ENCODE results near the gene EPHB1.

The EPHB1 gene

GRCh38 chr3:134886991-134887390 lies 91.9 kb downstream of the EPHB1 start:
- DNase-seq = no peak

- DNase-seq = no peak
These were observed 92.5 kb downstream of the EPHB1 start for GRCh38 chr3:134887536-134887935.

- no peak for DNase-seq
These were observed 97.3 kb downstream of the EPHB1 start for GRCh38 chr3:134892326-134892725.

GRCh38 chr3:134892761-134893160 lies 97.7 kb downstream of the EPHB1 start:
- DNase-seq = no peak

GRCh38 chr3:134894533-134894932 lies 99.5 kb downstream of the EPHB1 start:
- DNase-seq = no peak

- no peak for DNase-seq
These were observed 100.1 kb downstream of the EPHB1 start for GRCh38 chr3:134895181-134895580.

GRCh38 chr3:134896141-134896540 lies 101.1 kb downstream of the EPHB1 start:
- no peak for DNase-seq

GRCh38 chr3:134896696-134897095 lies 101.6 kb downstream of the EPHB1 start:
- no peak for DNase-seq

- DNase-seq = no peak
These were observed 102.5 kb downstream of the EPHB1 start for GRCh38 chr3:134897391-134898141.

- DNase-seq = no peak
These were observed 103.2 kb downstream of the EPHB1 start for GRCh38 chr3:134898181-134898754.

GRCh38 chr3:134899786-134900185 lies 104.7 kb downstream of the EPHB1 start:
- no peak for DNase-seq

GRCh38 chr3:134900482-134900881 lies 105.4 kb downstream of the EPHB1 start:
- no peak for DNase-seq

GRCh38 chr3:134901461-134901860 lies 106.4 kb downstream of the EPHB1 start:
- no peak for DNase-seq

GRCh38 chr3:134903837-134904236 lies 108.8 kb downstream of the EPHB1 start:
- no peak for DNase-seq

GRCh38 chr3:134904241-134904771 lies 109.2 kb downstream of the EPHB1 start:
- DNase-seq = no peak

GRCh38 chr3:134904776-134905646 lies 110.0 kb downstream of the EPHB1 start:
- DNase-seq = no peak

GRCh38 chr3:134905647-134905935 lies 110.5 kb downstream of the EPHB1 start:
- no peak for DNase-seq

GRCh38 chr3:134908271-134908670 lies 113.2 kb downstream of the EPHB1 start:
- no peak for DNase-seq

GRCh38 chr3:134910026-134910425 lies 115.0 kb downstream of the EPHB1 start:
- no peak for DNase-seq

- no peak for DNase-seq
These were observed 116.8 kb downstream of the EPHB1 start for GRCh38 chr3:134911586-134912548.

GRCh38 chr3:134916276-134916961 lies 121.4 kb downstream of the EPHB1 start:
- no peak for DNase-seq

GRCh38 chr3:134917631-134918030 lies 122.6 kb downstream of the EPHB1 start:
- DNase-seq = no peak

All from amniotic stem cell (primary cell).